Measurements from ENCODE around the gene CCL4. TPM values are rescaled to one million over a fixed set of nuclear protein-coding genes. Genes with fewer than 3 reads are reported as not detected.
"Not testable (repeated sequence)": the region's sequence is repeated elsewhere in the genome, so short reads cannot be mapped to it uniquely, and the experiment has no call there.

The CCL4 gene
- total RNA-seq, 2 donors from 2014 or later, result 5.8 to 16.5 TPM

- H3K27me3 ChIP-seq (replicated peaks; ENCODE audit: insufficient read depth), result no peaks in the 10 kb centered on the region
- TF ChIP-seq CTCF (IDR thresholded peaks at IDR 0.05), result no peak
- ATAC-seq (ENCODE audit: insufficient number of reproducible peaks, low FRiP score, low read depth), result no peak
Measured at GRCh38 chr17:36095992-36096391, 7.6 kb upstream of the CCL4 start.

GRCh38 chr17:36099004-36099403, 4.6 kb upstream of the CCL4 start:
- not testable (repeated sequence) for H3K36me3 ChIP-seq; H3K4me3 ChIP-seq; DNase-seq (ENCODE audit: low spot score); H3K27ac ChIP-seq; ATAC-seq (ENCODE audit: insufficient number of reproducible peaks, low FRiP score, low read depth); H3K9me3 ChIP-seq; H3K27me3 ChIP-seq (replicated peaks; ENCODE audit: insufficient read depth); H3K4me1 ChIP-seq (ENCODE audit: control insufficient read depth in 1 of 2, low read depth in 2 of 2)

More at GRCh38 chr17:36095992-36096391, 7.6 kb upstream of the CCL4 start:
- no peak for DNase-seq (ENCODE audit: low spot score)
- H3K9me3 ChIP-seq, result no peaks in the 10 kb centered on the region
- H3K4me1 ChIP-seq (ENCODE audit: control insufficient read depth in 1 of 2, low read depth in 2 of 2), result no peaks in the 10 kb centered on the region
- H3K4me3 ChIP-seq, result no peak overlapping the region
- H3K27ac ChIP-seq, result no peak overlapping the region
- no peaks in the 10 kb centered on the region for H3K36me3 ChIP-seq

GRCh38 chr17:36104246-36104645, 619 bp downstream of the CCL4 start:
- H3K9me3 ChIP-seq; H3K36me3 ChIP-seq; ATAC-seq (ENCODE audit: insufficient number of reproducible peaks, low FRiP score, low read depth); DNase-seq (ENCODE audit: low spot score); H3K4me3 ChIP-seq; H3K27me3 ChIP-seq (replicated peaks; ENCODE audit: insufficient read depth); H3K27ac ChIP-seq; H3K4me1 ChIP-seq (ENCODE audit: control insufficient read depth in 1 of 2, low read depth in 2 of 2): not testable (repeated sequence)

GRCh38 chr17:36104701-36105181, 1.1 kb downstream of the CCL4 start:
- no peaks in the 10 kb centered on the region for H3K36me3 ChIP-seq
- DNase-seq (ENCODE audit: low spot score), result no peak
- no peak overlapping the region for H3K27ac ChIP-seq
- H3K4me3 ChIP-seq, result peak overlapping the region; percentile 19
- no peak for ATAC-seq (ENCODE audit: insufficient number of reproducible peaks, low FRiP score, low read depth)
- no peak for TF ChIP-seq CTCF (IDR thresholded peaks at IDR 0.05)
- H3K4me1 ChIP-seq (ENCODE audit: control insufficient read depth in 1 of 2, low read depth in 2 of 2), result no peaks in the 10 kb centered on the region
- no peaks in the 10 kb centered on the region for H3K9me3 ChIP-seq
- no peaks in the 10 kb centered on the region for H3K27me3 ChIP-seq (replicated peaks; ENCODE audit: insufficient read depth)

GRCh38 chr17:36105781-36106492, 2.3 kb downstream of the CCL4 start:
- H3K4me3 ChIP-seq, result no peak overlapping the region
- ATAC-seq (ENCODE audit: insufficient number of reproducible peaks, low FRiP score, low read depth) (no peak), DNase-seq (ENCODE audit: low spot score) (no peak)
- no peaks in the 10 kb centered on the region for H3K9me3 ChIP-seq
- TF ChIP-seq CTCF (IDR thresholded peaks at IDR 0.05), result no peak
- H3K4me1 ChIP-seq (ENCODE audit: control insufficient read depth in 1 of 2, low read depth in 2 of 2), result no peaks in the 10 kb centered on the region
- H3K36me3 ChIP-seq, result no peaks in the 10 kb centered on the region
- no peak overlapping the region for H3K27ac ChIP-seq
- no peaks in the 10 kb centered on the region for H3K27me3 ChIP-seq (replicated peaks; ENCODE audit: insufficient read depth)

- H3K4me1 ChIP-seq (ENCODE audit: control insufficient read depth in 1 of 2, low read depth in 2 of 2), result no peaks in the 10 kb centered on the region
- no peak overlapping the region for H3K27ac ChIP-seq
- no peak overlapping the region for H3K4me3 ChIP-seq
- no peak for TF ChIP-seq CTCF (IDR thresholded peaks at IDR 0.05)
- no peak for ATAC-seq (ENCODE audit: insufficient number of reproducible peaks, low FRiP score, low read depth)
- no peaks in the 10 kb centered on the region for H3K36me3 ChIP-seq
- no peaks in the 10 kb centered on the region for H3K27me3 ChIP-seq (replicated peaks; ENCODE audit: insufficient read depth)
- no peaks in the 10 kb centered on the region for H3K9me3 ChIP-seq
- no peak for DNase-seq (ENCODE audit: low spot score)
Measured at GRCh38 chr17:36106493-36106835, 2.8 kb downstream of the CCL4 start.
